Sigmoid colon (tissue), 4 donors: Measurements from ENCODE around the gene INAVA.
"Not testable (repeated sequence)": the region's sequence is repeated elsewhere in the genome, so short reads cannot be mapped to it uniquely, and the experiment has no call there.

Source experiments
- CTCF ChIP-seq, 4 experiments: fragments of 450-650 bp in 3 of 4; fragments of 200-600 bp in 1 of 4; IDR thresholded peaks; one replicate each; pipeline ENCODE4 v1.5.1; 2016 to 2019; ENCODE audit warnings: antibody characterized with exemption in 4 of 4, mild to moderate bottlenecking in 3 of 4, moderate library complexity in 2 of 4
- EP300 ChIP-seq, 4 donors: sonication (generic); formaldehyde crosslinking; IDR thresholded peaks; one replicate each; pipeline ENCODE4 v1.6.1; 2017; ENCODE audit warnings: antibody characterized with exemption in 4 of 4
- POLR2A ChIP-seq, 2 donors: fragments of 450-650 bp; IDR thresholded peaks; one replicate each; pipeline ENCODE4 v1.6.1; 2016; ENCODE audit warnings: antibody characterized with exemption in 2 of 2, mild to moderate bottlenecking in 2 of 2, moderate library complexity in 2 of 2
- POLR2AphosphoS5 ChIP-seq, 4 donors: sonication (generic); formaldehyde crosslinking; IDR thresholded peaks; one replicate each; pipeline ENCODE4 v1.6.1; 2017; ENCODE audit warnings: antibody characterized with exemption in 4 of 4

GRCh38 chr1:200930285-200930684 lies 35.6 kb downstream of the INAVA start:
- TF ChIP-seq CTCF, EP300, POLR2A, POLR2AphosphoS5 (IDR thresholded peaks at IDR 0.05): not testable (repeated sequence)
